GM12878 (cell line): ENCODE measurements around the gene FARSB. TPM values are rescaled to one million over a fixed set of nuclear protein-coding genes. Genes with fewer than 3 reads are reported as not detected.
A peak's percentile ranks its signal among the peaks of the same experiment; 100 is the strongest.

Experiments
- ATAC-seq: fragments of 200-7000 bp; cut with Tn5 transposase; 3 replicates; pipeline ENCODE4 v1.9.1; 2020; ENCODE audit warnings: mild to moderate bottlenecking, moderate library complexity
- BruUV-seq: library from RNA; stranded (reverse); fragments of 400-500 nt; replicated peaks from 2 replicates; lab custom pipeline; 2021; lab: Mats Ljungman, UMichigan
- CTCF ChIA-PET: fragments of 300-600 bp; sonication (Branson Sonifier 250); formaldehyde crosslinking; extraction: SDS; loops from one replicate; lab custom pipeline; 2021; ENCODE audit warnings: inconsistent platforms; lab: Yijun Ruan, JAX
- POLR2A ChIA-PET: fragments of 350-600 bp; formaldehyde crosslinking; extraction: SDS; loops from one replicate; lab custom pipeline; 2021; ENCODE audit warnings: inconsistent platforms; lab: Charles Lee
- RAD21 ChIA-PET: fragments of 300-600 bp; sonication (Branson Sonifier 250); formaldehyde crosslinking; loops from one replicate; lab custom pipeline; 2023; ENCODE audit warnings: antibody characterized with exemption; ENCODE audit not compliant: unreplicated experiment; lab: Charles Lee
- SMC1A ChIA-PET: fragments of 300-600 bp; sonication (Branson Sonifier 250); formaldehyde crosslinking; loops from one replicate; lab custom pipeline; 2023; ENCODE audit not compliant: unreplicated experiment, uncharacterized antibody; lab: Charles Lee
- DNase-seq: peaks from one replicate; pipeline ENCODE4 v3.0.0-alpha.2; 2011; ENCODE audit warnings: low read depth, low spot score
- FAIRE-seq: peaks from 3 replicates; lab custom pipeline; 2011; peaks lifted over from hg19 to GRCh38; lab: Jason Lieb, UNC
- H2AFZ ChIP-seq: 2 replicates; pipeline ENCODE4 v1.6.0; 2011; ENCODE audit warnings: low read depth, low read length, control low read depth; ENCODE audit not compliant: control insufficient read depth
- H3K27ac ChIP-seq: 2 replicates; pipeline ENCODE4 v1.5.1; 2011; ENCODE audit warnings: control low read depth; ENCODE audit not compliant: control insufficient read depth, insufficient read depth
- H3K27me3 ChIP-seq, 2 experiments: replicated peaks in 1 of 2; 2 replicates each; pipeline versions ENCODE4 v1.6.0 to v1.6.1; 2011; ENCODE audit warnings: low read length in 1 of 2; ENCODE audit not compliant: control insufficient read depth in 2 of 2, insufficient read depth in 2 of 2
- H3K36me3 ChIP-seq, 2 experiments: 2 replicates each; pipeline ENCODE4 v1.5.1; 2011; ENCODE audit warnings: low read length in 1 of 2; ENCODE audit not compliant: control insufficient read depth in 2 of 2, insufficient read depth in 2 of 2
- H3K4me1 ChIP-seq: 2 replicates; pipeline ENCODE4 v1.6.1; 2011; ENCODE audit warnings: mild to moderate bottlenecking, low read length, moderate library complexity, mixed read lengths; ENCODE audit not compliant: control insufficient read depth, insufficient read depth
- H3K4me2 ChIP-seq: 2 replicates; pipeline ENCODE4 v1.6.0; 2011; ENCODE audit warnings: control low read depth; ENCODE audit not compliant: control insufficient read depth, insufficient read depth
- H3K4me3 ChIP-seq: fragments of 200-600 bp; sonication (generic); 2 replicates; pipeline ENCODE4 v1.5.1; 2016
- H3K79me2 ChIP-seq: 2 replicates; pipeline ENCODE4 v1.6.0; 2011; ENCODE audit warnings: low read length; ENCODE audit not compliant: control insufficient read depth, insufficient read depth
- H3K9ac ChIP-seq: 2 replicates; pipeline ENCODE4 v1.8.0; 2011; ENCODE audit warnings: low read length, control low read depth, mixed read lengths; ENCODE audit not compliant: control insufficient read depth, insufficient read depth
- H3K9me3 ChIP-seq: replicated peaks from 3 replicates; pipeline ENCODE4 v1.5.1; 2011; ENCODE audit warnings: mild to moderate bottlenecking, low read length; ENCODE audit not compliant: control insufficient read depth, insufficient read depth
- H4K20me1 ChIP-seq: 2 replicates; pipeline ENCODE4 v1.6.0; 2011; ENCODE audit not compliant: control insufficient read depth, insufficient read depth
- FOS ChIP-seq: IDR thresholded peaks from 3 replicates; pipeline ENCODE4 v1.6.1; 2011; ENCODE audit warnings: borderline replicate concordance; ENCODE audit not compliant: insufficient read length; ENCODE audit errors: extremely low read depth
- MEF2A ChIP-seq: IDR thresholded peaks from 2 replicates; pipeline ENCODE4 v1.6.1; 2011; ENCODE audit warnings: low read depth, mild to moderate bottlenecking, low read length, moderate library complexity; ENCODE audit not compliant: insufficient read depth
- NFIC ChIP-seq: IDR thresholded peaks from 2 replicates; pipeline ENCODE4 v1.6.1; 2012; ENCODE audit warnings: low read depth, mild to moderate bottlenecking, inconsistent platforms, low read length, moderate library complexity
- NRF1 ChIP-seq: conservative IDR thresholded peaks from 2 replicates; pipeline ENCODE4 v1.6.1; 2011; ENCODE audit warnings: mild to moderate bottlenecking, low read depth, low read length, improper control_type of control experiment
- RELA ChIP-seq: fragments of 450-650 bp; IDR thresholded peaks from 2 replicates; pipeline ENCODE4 v1.8.0; 2014; ENCODE audit warnings: borderline replicate concordance; ENCODE audit not compliant: partially characterized antibody
- TBL1XR1 ChIP-seq: IDR thresholded peaks from 2 replicates; pipeline ENCODE4 v1.6.1; 2012; ENCODE audit warnings: low read depth, low read length, improper control_type of control experiment
- WGBS: methylation state at CpG from one replicate; pipeline ENCODE4 v1.1.6; 2016; ENCODE audit warnings: low lambda C conversion rate; ENCODE audit not compliant: insufficient replicate concordance, insufficient coverage; ENCODE audit errors: missing lambda C conversion rate; 5-methylcytosine and 5-hydroxymethylcytosine counted together
- in situ Hi-C: fragments of 300-500 bp; cut with MboI; formaldehyde crosslinking; loops from 9 replicates; pipeline ENCODE4 v1.14.3; 2018; ENCODE audit warnings: mixed read lengths
- intact Hi-C: fragments of 100-400 bp; cut with micrococcal nuclease; formaldehyde crosslinking; loops from one replicate; pipeline ENCODE4 v1.14.2; 2022; ENCODE audit not compliant: unreplicated experiment
- polyA plus RNA-seq, 11 experiments: library from polyadenylated mRNA; depleted of rRNA in 4 of 11; unstranded in 6 of 11; stranded (reverse) in 5 of 11; fragments of >200 nt; fragmentation: Nextera tagmentation in 4 of 11; fragmentation: Illumina TruSeq in 1 of 11; extraction: Ambion mirVana in 4 of 11; extraction: Trizol in 1 of 11; gene quantifications; 1 replicate in 1 of 11; 2 replicates in 10 of 11; pipeline versions ENCODE4 v1.2.1 to v1.2.3, GENCODE V29; 2011 to 2016; ENCODE audit warnings: inconsistent platforms in 2 of 11, missing spikeins in 2 of 11, low read depth in 1 of 11
- total RNA-seq, 4 experiments: library from RNA; depleted of rRNA in 3 of 4; stranded (reverse); fragments of >200 nt in 3 of 4; fragmentation: Illumina TruSeq in 1 of 4; extraction: Trizol in 1 of 4; gene quantifications; 2 replicates each; pipeline versions ENCODE4 v1.2.1 to v1.2.3, GENCODE V29; 2013 to 2021
- TF ChIP-seq, protein P1 (sequence below): fragments of 450-650 bp; IDR thresholded peaks from 2 replicates; pipeline ENCODE4 v1.6.1; 2016; ENCODE audit warnings: mild to moderate bottlenecking, moderate library complexity, borderline replicate concordance

Gene FARSB
- total and polyA plus RNA-seq, 10 of the 15 experiments (the other 5 are each of a cell fraction or from before 2014, with no cell fraction given) = 32.4 to 127 (median 73.8) TPM

DNA sequence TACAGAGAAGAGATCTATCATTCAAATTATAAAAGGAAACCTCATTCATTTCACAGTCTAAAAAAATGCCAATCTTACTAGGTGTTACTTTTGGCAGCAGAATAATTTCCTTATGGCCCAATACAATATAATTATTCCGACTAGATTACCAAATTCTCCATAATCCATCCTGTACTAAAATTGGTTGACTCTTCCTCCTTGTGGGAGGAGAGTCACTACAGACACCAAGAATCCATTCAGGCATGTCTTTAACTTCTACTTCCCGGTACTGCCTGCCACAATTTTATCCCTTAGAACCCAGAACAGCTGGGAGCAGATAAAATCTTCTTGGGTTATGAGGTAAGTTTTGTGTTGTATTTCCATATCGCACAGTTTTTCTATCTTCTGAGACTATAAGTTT is 9.9 kb downstream of the FARSB start:
- no peak for TF ChIP-seq TBL1XR1
- no peak for TF ChIP-seq RELA
- TF ChIP-seq NRF1 = no peak
- peaks cover 18% of the 10 kb centered on the region for H3K79me2 ChIP-seq
- POLR2A ChIA-PET = no interaction called here

DNA sequence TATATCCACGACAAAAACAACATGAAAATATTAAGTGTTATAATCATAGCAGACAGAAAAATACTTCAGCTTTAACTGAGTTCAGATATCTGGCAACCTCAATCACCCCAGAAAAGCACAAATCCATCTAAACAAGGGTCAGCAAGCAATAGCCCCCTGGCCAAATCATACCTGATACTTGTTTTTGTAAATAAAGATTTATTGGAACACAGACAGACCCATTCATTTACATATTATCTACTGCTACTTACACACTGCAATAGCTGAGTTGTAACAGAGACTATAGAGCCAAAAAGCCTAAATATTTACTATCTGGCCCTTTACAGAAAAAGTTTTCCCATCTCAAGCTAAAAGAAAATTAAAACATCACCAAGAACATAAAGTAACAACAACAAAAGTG is 12.8 kb downstream of the FARSB start:
- Histone ChIP-seq H3K9ac (no peak overlapping the region), H3K27ac (no peak overlapping the region), H3K9me3 (no peaks in the 10 kb centered on the region), H3K4me2 (no peak overlapping the region), H2AFZ (no peak overlapping the region), H3K4me1 (no peaks in the 10 kb centered on the region), H3K36me3 (peaks cover 0 to 12% of the 10 kb centered on the region in 2 experiments; a peak in 3 of 4 replicates), H3K79me2 (no peaks in the 10 kb centered on the region), H3K4me3 (no peak overlapping the region), H4K20me1 (no peaks in the 10 kb centered on the region), H3K27me3 (no peaks in the 10 kb centered on the region)
- 100% methylated on average over 1 of the region's 1 CpG for WGBS
- intact Hi-C loops (no loop called here), in situ Hi-C loops (no loop called here)
- ChIA-PET RAD21 (interaction anchor here (0.6 to 1.8 kb wide), 2 partner anchors 217 to 325 kb away, joined by 4 to 6 read pairs; no protein-coding TSS in a partner anchor), SMC1A (interaction anchor here (1.7 to 3.8 kb wide), 2 partner anchors 11 to 325 kb away, joined by 5 to 16 read pairs; partner anchors contain the start of gene FARSB), POLR2A (interaction anchor here (0.6 kb wide), 1 partner anchor 11 kb away, joined by 4 read pairs; no protein-coding TSS in a partner anchor), CTCF (interaction anchor here (1.2 to 1.3 kb wide), 2 partner anchors 9 to 296 kb away, joined by 3 read pairs; no protein-coding TSS in a partner anchor)
- FAIRE-seq (no peak), DNase-seq (no peak), ATAC-seq (no peak)
- no TSS peak for BruUV-seq
- TF ChIP-seq, protein P1, sequence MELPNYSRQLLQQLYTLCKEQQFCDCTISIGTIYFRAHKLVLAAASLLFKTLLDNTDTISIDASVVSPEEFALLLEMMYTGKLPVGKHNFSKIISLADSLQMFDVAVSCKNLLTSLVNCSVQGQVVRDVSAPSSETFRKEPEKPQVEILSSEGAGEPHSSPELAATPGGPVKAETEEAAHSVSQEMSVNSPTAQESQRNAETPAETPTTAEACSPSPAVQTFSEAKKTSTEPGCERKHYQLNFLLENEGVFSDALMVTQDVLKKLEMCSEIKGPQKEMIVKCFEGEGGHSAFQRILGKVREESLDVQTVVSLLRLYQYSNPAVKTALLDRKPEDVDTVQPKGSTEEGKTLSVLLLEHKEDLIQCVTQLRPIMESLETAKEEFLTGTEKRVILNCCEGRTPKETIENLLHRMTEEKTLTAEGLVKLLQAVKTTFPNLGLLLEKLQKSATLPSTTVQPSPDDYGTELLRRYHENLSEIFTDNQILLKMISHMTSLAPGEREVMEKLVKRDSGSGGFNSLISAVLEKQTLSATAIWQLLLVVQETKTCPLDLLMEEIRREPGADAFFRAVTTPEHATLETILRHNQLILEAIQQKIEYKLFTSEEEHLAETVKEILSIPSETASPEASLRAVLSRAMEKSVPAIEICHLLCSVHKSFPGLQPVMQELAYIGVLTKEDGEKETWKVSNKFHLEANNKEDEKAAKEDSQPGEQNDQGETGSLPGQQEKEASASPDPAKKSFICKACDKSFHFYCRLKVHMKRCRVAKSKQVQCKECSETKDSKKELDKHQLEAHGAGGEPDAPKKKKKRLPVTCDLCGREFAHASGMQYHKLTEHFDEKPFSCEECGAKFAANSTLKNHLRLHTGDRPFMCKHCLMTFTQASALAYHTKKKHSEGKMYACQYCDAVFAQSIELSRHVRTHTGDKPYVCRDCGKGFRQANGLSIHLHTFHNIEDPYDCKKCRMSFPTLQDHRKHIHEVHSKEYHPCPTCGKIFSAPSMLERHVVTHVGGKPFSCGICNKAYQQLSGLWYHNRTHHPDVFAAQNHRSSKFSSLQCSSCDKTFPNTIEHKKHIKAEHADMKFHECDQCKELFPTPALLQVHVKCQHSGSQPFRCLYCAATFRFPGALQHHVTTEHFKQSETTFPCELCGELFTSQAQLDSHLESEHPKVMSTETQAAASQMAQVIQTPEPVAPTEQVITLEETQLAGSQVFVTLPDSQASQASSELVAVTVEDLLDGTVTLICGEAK = peak; percentile 62; the same call in 1 of the 2 replicates
- TF ChIP-seq FOS = no peak
- TF ChIP-seq NFIC = no peak
- TF ChIP-seq MEF2A = no peak

More for the DNA sequence above, 9.9 kb downstream of the FARSB start:
- intact Hi-C loops (no loop called here), in situ Hi-C loops (no loop called here)
- ChIA-PET RAD21 (no interaction called here), CTCF (no interaction called here), SMC1A (no interaction called here)
- WGBS = 98% methylated on average over 3 of the region's 3 CpGs
- ATAC-seq (no peak), FAIRE-seq (no peak), DNase-seq (no peak)
- Histone ChIP-seq H3K4me1 (no peaks in the 10 kb centered on the region), H3K4me2 (no peak overlapping the region), H3K27ac (no peak overlapping the region), H2AFZ (no peak overlapping the region), H3K4me3 (no peak overlapping the region), H3K36me3 (peaks cover 3 to 17% of the 10 kb centered on the region in 2 experiments), H3K9me3 (no peaks in the 10 kb centered on the region), H3K9ac (no peak overlapping the region), H3K27me3 (no peaks in the 10 kb centered on the region), H4K20me1 (no peaks in the 10 kb centered on the region)
- no TSS peak for BruUV-seq
